Activated CD8-positive, alpha-beta T cell treated with anti-CD3 and anti-CD28 coated beads for 36 hours (primary cell): ENCODE results near the gene CMTM4. TPM values are rescaled to one million over a fixed set of nuclear protein-coding genes. Genes with fewer than 3 reads are reported as not detected.
A peak's percentile ranks its signal among the peaks of the same experiment; 100 is the strongest.
"Not testable (repeated sequence)": the region's sequence is repeated elsewhere in the genome, so short reads cannot be mapped to it uniquely, and the experiment has no call there.

Experiments
- ATAC-seq: fragments of 200-7000 bp; cut with Tn5 transposase; one replicate; pipeline ENCODE4 v1.10.0; 2021; ENCODE audit warnings: mild to moderate bottlenecking, moderate library complexity
- CTCF ChIA-PET: fragments of 350-600 bp; sonication (Branson Sonifier 250); formaldehyde crosslinking; loops from one replicate; lab custom pipeline; 2021; ENCODE audit warnings: antibody characterized with exemption; lab: Charles Lee
- POLR2A ChIA-PET: fragments of 350-600 bp; sonication (Branson Sonifier 250); formaldehyde crosslinking; loops from one replicate; lab custom pipeline; 2021; ENCODE audit warnings: antibody characterized with exemption; lab: Charles Lee
- DNase-seq: peaks from one replicate; pipeline ENCODE4 v3.0.0-alpha.2; 2020
- H3K27ac Mint-ChIP-seq: one replicate; pipeline ENCODE4 v1.8.0; 2021; ENCODE audit warnings: mild to moderate bottlenecking, mixed read lengths
- H3K27me3 Mint-ChIP-seq: one replicate; pipeline ENCODE4 v1.8.0; 2021; ENCODE audit warnings: mixed read lengths
- H3K36me3 Mint-ChIP-seq: one replicate; pipeline ENCODE4 v1.8.0; 2021; ENCODE audit warnings: low read depth, mixed read lengths
- H3K4me1 Mint-ChIP-seq: one replicate; pipeline ENCODE4 v1.8.0; 2021; ENCODE audit warnings: low read depth, mixed read lengths
- H3K4me3 Mint-ChIP-seq: one replicate; pipeline ENCODE4 v1.8.0; 2021; ENCODE audit warnings: mild to moderate bottlenecking, moderate library complexity, mixed read lengths
- H3K9me3 Mint-ChIP-seq: one replicate; pipeline ENCODE4 v1.8.0; 2021; ENCODE audit warnings: mixed read lengths
- CTCF ChIP-seq: fragments of 200-600 bp; IDR thresholded peaks from one replicate; pipeline ENCODE4 v1.8.0; 2022; ENCODE audit warnings: antibody characterized with exemption, mild to moderate bottlenecking
- intact Hi-C: fragments of 100-400 bp; cut with micrococcal nuclease; formaldehyde crosslinking; loops from one replicate; pipeline ENCODE4 v1.10.0; 2022
- total RNA-seq, 2 experiments: library from RNA; stranded (reverse); gene quantifications; one replicate each; pipeline ENCODE4 v1.2.3, GENCODE V29; 2021

Gene CMTM4
- total RNA-seq, 2 experiments from 2014 or later, result 3.2 to 3.5 TPM

- peaks cover 2% of the 10 kb centered on the region for H3K4me1 Mint-ChIP-seq
- POLR2A ChIA-PET, result interaction anchor here (0.9 kb wide), 1 partner anchor 72 kb away, joined by 3 read pairs; no protein-coding TSS in a partner anchor
- H3K4me3 Mint-ChIP-seq, result no peak overlapping the region
- peaks cover 2% of the 10 kb centered on the region for H3K27me3 Mint-ChIP-seq
- intact Hi-C loops, result no loop called here
- H3K27ac Mint-ChIP-seq, result no peak overlapping the region
- peak; percentile 53 for ATAC-seq
- no peaks in the 10 kb centered on the region for H3K36me3 Mint-ChIP-seq
- H3K9me3 Mint-ChIP-seq, result no peaks in the 10 kb centered on the region
- TF ChIP-seq CTCF, result no peak
- CTCF ChIA-PET, result interaction anchor here (0.8 to 5.8 kb wide), 9 partner anchors 11 to 257 kb away, joined by 3 to 72 read pairs (median 3); partner anchors contain the start of gene DYNC1LI2
- peak; percentile 15 for DNase-seq
Observed at GRCh38 chr16:66662445-66663194, 33.9 kb downstream of the CMTM4 start.

- H3K4me3 Mint-ChIP-seq, H3K27me3 Mint-ChIP-seq, POLR2A ChIA-PET, ATAC-seq, H3K9me3 Mint-ChIP-seq, H3K4me1 Mint-ChIP-seq, intact Hi-C loops, H3K27ac Mint-ChIP-seq, H3K36me3 Mint-ChIP-seq, DNase-seq: not testable (repeated sequence)
- CTCF ChIA-PET, result interaction anchor here (0.8 to 5.8 kb wide), 5 partner anchors 10 to 66 kb away, joined by 3 to 72 read pairs (median 3); no protein-coding TSS in a partner anchor
Observed at GRCh38 chr16:66661671-66662346, 34.7 kb downstream of the CMTM4 start.

DNA sequence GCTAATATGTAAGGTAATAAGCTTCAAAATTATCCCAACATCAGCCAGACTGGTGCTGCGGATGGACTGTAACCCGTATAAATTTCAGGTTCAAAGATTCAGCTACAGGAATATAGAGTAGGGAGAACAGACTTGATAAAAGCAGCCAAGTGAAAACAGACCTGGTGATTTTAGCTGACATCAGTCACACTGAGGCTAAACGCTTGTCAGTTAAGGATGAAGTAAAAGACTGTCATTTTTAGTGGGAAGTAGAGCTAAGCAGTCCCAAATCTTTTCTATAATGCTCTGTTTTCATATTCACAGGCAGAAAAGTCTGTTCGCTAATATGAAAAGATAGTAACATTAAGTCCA is 35.4 kb downstream of the CMTM4 start:
- peaks cover 2% of the 10 kb centered on the region for H3K27me3 Mint-ChIP-seq
- DNase-seq, result no peak
- no peak overlapping the region for H3K27ac Mint-ChIP-seq
- no peaks in the 10 kb centered on the region for H3K36me3 Mint-ChIP-seq
- no peak for TF ChIP-seq CTCF
- H3K4me3 Mint-ChIP-seq, result no peak overlapping the region
- POLR2A ChIA-PET, result interaction anchor here (1.1 kb wide), 1 partner anchor 46 kb away, joined by 3 read pairs; no protein-coding TSS in a partner anchor
- CTCF ChIA-PET, result interaction anchor here (0.8 to 5.8 kb wide), 7 partner anchors 9 to 67 kb away, joined by 3 to 72 read pairs (median 3); no protein-coding TSS in a partner anchor
- H3K9me3 Mint-ChIP-seq, result no peaks in the 10 kb centered on the region
- intact Hi-C loops, result no loop called here
- no peak for ATAC-seq
- H3K4me1 Mint-ChIP-seq, result peaks cover 2% of the 10 kb centered on the region

DNA sequence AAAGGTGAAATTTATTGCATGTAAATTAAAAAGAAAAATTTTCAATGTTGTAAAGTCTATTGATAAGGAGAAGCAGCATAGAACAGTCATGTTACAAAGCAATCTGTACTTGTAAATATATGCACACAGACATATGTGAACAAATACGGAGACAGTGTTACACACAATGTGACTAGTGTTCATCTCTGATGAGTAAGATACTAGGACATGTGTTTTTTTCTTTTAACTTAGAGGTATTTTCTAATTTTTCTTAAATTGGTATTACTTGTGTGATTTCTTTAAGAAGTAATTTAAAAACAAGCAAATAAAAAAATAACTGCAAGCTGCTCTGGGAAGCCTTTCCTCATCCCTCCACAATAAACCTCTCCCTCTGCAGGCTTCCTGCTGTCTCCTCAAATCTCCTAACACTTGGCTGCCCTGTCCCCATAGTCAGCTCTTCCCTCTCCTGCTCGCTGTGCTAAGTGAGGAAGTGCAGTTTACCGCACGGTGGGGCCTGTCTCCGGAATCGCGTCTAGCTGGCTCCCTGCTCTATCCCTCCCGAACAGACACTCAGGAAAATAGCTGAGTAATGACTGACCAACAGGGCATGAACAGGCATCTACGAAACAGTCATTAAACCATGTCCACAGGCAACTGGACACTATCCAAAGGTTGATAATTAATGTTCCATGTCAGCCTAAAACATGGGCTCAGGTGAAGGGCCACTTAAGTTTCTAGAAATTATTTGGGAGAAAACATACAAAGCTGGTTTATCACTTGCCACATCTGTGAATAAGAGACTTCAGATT is 35.9 kb downstream of the CMTM4 start:
- ChIA-PET POLR2A (interaction anchor here (1.1 kb wide), 1 partner anchor 46 kb away, joined by 3 read pairs; no protein-coding TSS in a partner anchor), CTCF (interaction anchor here (0.8 to 5.8 kb wide), 7 partner anchors 9 to 67 kb away, joined by 3 to 72 read pairs (median 3); no protein-coding TSS in a partner anchor)
- H3K4me3 Mint-ChIP-seq, result no peak overlapping the region
- no peak for TF ChIP-seq CTCF
- DNase-seq (no peak), ATAC-seq (no peak)
- peaks cover 2% of the 10 kb centered on the region for H3K27me3 Mint-ChIP-seq
- intact Hi-C loops, result no loop called here
- H3K9me3 Mint-ChIP-seq, result no peaks in the 10 kb centered on the region
- H3K27ac Mint-ChIP-seq, result no peak overlapping the region
- peaks cover 2% of the 10 kb centered on the region for H3K4me1 Mint-ChIP-seq
- H3K36me3 Mint-ChIP-seq, result no peaks in the 10 kb centered on the region

DNA sequence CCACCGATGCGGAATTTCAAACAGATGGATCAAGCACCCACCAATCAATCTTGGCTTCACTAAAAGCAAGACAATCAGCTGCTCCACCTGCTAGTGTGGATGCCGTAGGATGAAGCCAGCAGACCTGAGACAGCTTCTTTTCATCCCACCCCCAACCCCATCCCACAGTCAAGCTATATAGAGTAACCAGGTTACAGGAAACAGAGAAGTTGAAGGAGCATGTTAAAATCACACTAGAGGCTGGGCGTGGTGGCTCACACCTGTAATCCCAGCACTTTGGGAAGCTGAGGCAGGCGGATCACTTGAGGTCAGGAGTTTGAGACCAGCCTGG is 37.7 kb downstream of the CMTM4 start:
- DNase-seq (no peak), ATAC-seq (no peak)
- ChIA-PET POLR2A (no interaction called here), CTCF (interaction anchor here (0.8 to 5.8 kb wide), 6 partner anchors 7 to 92 kb away, joined by 3 to 72 read pairs (median 4); partner anchors contain the start of gene DYNC1LI2)
- Mint-ChIP-seq H3K27me3 (peaks cover 2% of the 10 kb centered on the region), H3K4me1 (peaks cover 2% of the 10 kb centered on the region), H3K27ac (no peak overlapping the region), H3K36me3 (no peaks in the 10 kb centered on the region), H3K9me3 (no peaks in the 10 kb centered on the region), H3K4me3 (no peak overlapping the region)
- intact Hi-C loops, result no loop called here
- no peak for TF ChIP-seq CTCF
